Smooth muscle cell (in vitro differentiated cells): ENCODE measurements around the gene PCARE. TPM values are rescaled to one million over a fixed set of nuclear protein-coding genes. Genes with fewer than 3 reads are reported as not detected.
"Not testable (repeated sequence)": the region's sequence is repeated elsewhere in the genome, so short reads cannot be mapped to it uniquely, and the experiment has no call there.

ENCODE experiments used
- DNase-seq: peaks from one replicate; lab custom pipeline; 2025; ENCODE audit not compliant: unreplicated experiment; lab: John Stamatoyannopoulos, UW
- H2AFZ ChIP-seq: fragments of 200-600 bp; sonication (generic); 2 replicates; pipeline ENCODE4 v1.6.0; 2016; ENCODE audit warnings: antibody characterized with exemption, low read depth, mild to moderate bottlenecking
- H3F3A ChIP-seq: fragments of 200-600 bp; sonication (generic); 2 replicates; pipeline ENCODE4 v1.6.0; 2017; ENCODE audit warnings: antibody characterized with exemption, low read depth
- H3K27ac ChIP-seq: fragments of 200-600 bp; sonication (generic); 2 replicates; pipeline ENCODE4 v1.5.1; 2016; ENCODE audit warnings: low read depth, mild to moderate bottlenecking
- H3K27me3 ChIP-seq: fragments of 200-600 bp; sonication (generic); 2 replicates; pipeline ENCODE4 v1.6.1; 2016; ENCODE audit warnings: low read depth, mild to moderate bottlenecking
- H3K36me3 ChIP-seq: fragments of 200-600 bp; sonication (generic); 2 replicates; pipeline ENCODE4 v1.5.1; 2016; ENCODE audit warnings: low read depth
- H3K4me1 ChIP-seq: fragments of 200-600 bp; sonication (generic); 2 replicates; pipeline ENCODE4 v1.5.1; 2016; ENCODE audit warnings: low read depth
- H3K4me2 ChIP-seq: fragments of 200-600 bp; sonication (generic); 2 replicates; pipeline ENCODE4 v1.6.0; 2016; ENCODE audit warnings: mild to moderate bottlenecking
- H3K4me3 ChIP-seq: fragments of 200-600 bp; sonication (generic); 2 replicates; pipeline ENCODE4 v1.5.1; 2016; ENCODE audit warnings: mild to moderate bottlenecking
- H3K79me2 ChIP-seq: fragments of 200-600 bp; sonication (generic); 2 replicates; pipeline ENCODE4 v1.6.0; 2016; ENCODE audit warnings: low read depth, mild to moderate bottlenecking
- H3K9ac ChIP-seq: fragments of 200-600 bp; sonication (generic); 2 replicates; pipeline ENCODE4 v1.6.0; 2016; ENCODE audit warnings: low read depth
- H3K9me3 ChIP-seq: fragments of 200-600 bp; sonication (generic); replicated peaks from 2 replicates; pipeline ENCODE4 v1.5.1; 2016; ENCODE audit warnings: low read depth
- H4K20me1 ChIP-seq: fragments of 200-600 bp; sonication (generic); 2 replicates; pipeline ENCODE4 v1.6.0; 2016; ENCODE audit warnings: low read depth
- CTCF ChIP-seq: fragments of 200-600 bp; sonication (generic); IDR thresholded peaks from 2 replicates; pipeline ENCODE4 v1.5.1; 2017; ENCODE audit warnings: borderline replicate concordance, mild to moderate bottlenecking, antibody characterized with exemption; ENCODE audit not compliant: insufficient read depth, poor library complexity, severe bottlenecking
- WGBS: methylation state at CpG from one replicate; pipeline ENCODE4 v1.1.7; 2016; ENCODE audit warnings: low lambda C conversion rate; 5-methylcytosine and 5-hydroxymethylcytosine counted together
- polyA plus RNA-seq: library from polyadenylated mRNA; unstranded; fragments of >200 nt; fragmentation: Nextera tagmentation; extraction: Ambion mirVana; gene quantifications from 2 replicates; pipeline ENCODE4 v1.2.1, GENCODE V29; 2016
- total RNA-seq: library from RNA; depleted of rRNA; stranded (reverse); fragments of >200 nt; gene quantifications from 2 replicates; pipeline ENCODE4 v1.2.3, GENCODE V29; 2014

The PCARE gene
- total and polyA plus RNA-seq, 2 experiments from 2014 or later, result not detected

DNA sequence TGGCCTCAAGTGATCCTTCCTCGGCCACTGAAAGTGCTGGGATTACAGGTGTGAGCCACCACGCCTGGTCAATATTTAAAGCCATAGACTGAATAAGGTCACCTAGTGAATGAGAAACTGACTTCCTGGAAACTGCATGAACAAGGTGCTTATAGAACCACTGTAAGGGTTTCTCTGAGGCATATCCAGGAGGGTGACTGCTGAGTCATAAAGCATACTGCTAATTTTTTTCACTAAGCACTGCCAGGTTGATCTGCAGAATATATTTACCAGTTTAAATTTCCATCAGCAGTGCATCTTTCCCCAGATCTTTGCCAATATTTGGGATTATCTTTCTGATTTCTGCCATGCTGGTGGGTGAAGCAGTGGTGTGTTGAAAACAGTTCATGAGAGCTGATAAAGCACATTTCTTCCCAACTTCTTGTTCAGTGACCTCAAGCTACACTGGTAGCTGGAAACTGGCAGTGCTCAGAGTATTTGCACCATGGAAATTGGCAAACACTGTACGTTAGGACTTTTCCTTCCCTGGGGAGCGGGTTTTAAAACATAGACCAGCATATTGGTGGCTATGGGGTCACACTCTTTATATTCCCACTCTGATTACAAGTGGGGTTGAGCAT lies 36.7 kb upstream of the PCARE start:
- Histone ChIP-seq H3K27me3 (no peaks in the 10 kb centered on the region), H3K36me3 (no peaks in the 10 kb centered on the region), H3K79me2 (no peaks in the 10 kb centered on the region), H3K4me3 (no peak overlapping the region), H2AFZ (no peak overlapping the region), H3K9ac (no peak overlapping the region), H3F3A (peaks cover 22% of the 10 kb centered on the region), H3K4me1 (peaks cover 8% of the 10 kb centered on the region), H4K20me1 (no peaks in the 10 kb centered on the region), H3K4me2 (no peak overlapping the region), H3K27ac (peak overlapping the region; percentile 14), H3K9me3 (no peaks in the 10 kb centered on the region)
- DNase-seq, result no peak
- 92% methylated on average over 4 of the region's 4 CpGs for WGBS
- TF ChIP-seq CTCF, result no peak

- H3K27me3 ChIP-seq, result no peaks in the 10 kb centered on the region
- no peak overlapping the region for H3K4me2 ChIP-seq
- H3K4me3 ChIP-seq, result no peak overlapping the region
- H3K9ac ChIP-seq, result peak overlapping the region; percentile 73
- 100% methylated on average over 2 of the region's 2 CpGs for WGBS
- peaks cover 12% of the 10 kb centered on the region for H3F3A ChIP-seq
- no peaks in the 10 kb centered on the region for H3K36me3 ChIP-seq
- H4K20me1 ChIP-seq, result no peaks in the 10 kb centered on the region
- H3K79me2 ChIP-seq, result no peaks in the 10 kb centered on the region
- no peaks in the 10 kb centered on the region for H3K9me3 ChIP-seq
- no peak overlapping the region for H2AFZ ChIP-seq
- H3K4me1 ChIP-seq, result peaks cover 6% of the 10 kb centered on the region
- TF ChIP-seq CTCF, result no peak
- peak overlapping the region; percentile 94 for H3K27ac ChIP-seq
- no peak for DNase-seq
These were observed 34.9 kb upstream of the PCARE start for GRCh38 chr2:29109246-29109645.

DNA sequence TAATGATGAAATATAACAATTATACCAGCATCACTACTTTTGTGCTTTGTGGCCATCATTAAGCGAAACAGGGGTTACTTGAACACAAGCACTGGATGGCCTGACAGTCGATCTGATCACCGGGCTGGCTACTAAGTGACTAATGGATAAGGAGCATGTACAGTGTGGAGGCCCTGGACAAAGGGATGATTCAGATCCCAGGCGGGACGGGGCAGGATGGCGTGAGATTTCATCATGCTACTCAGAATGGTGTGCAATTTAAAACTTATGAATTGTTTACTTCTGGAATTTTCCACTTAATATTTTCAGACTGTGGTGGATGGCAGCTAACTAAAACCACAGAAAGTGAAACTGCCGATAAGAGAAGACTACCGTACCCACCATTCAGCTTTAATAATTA lies 33.9 kb upstream of the PCARE start:
- DNase-seq, result peak; percentile 23
- no peak overlapping the region for H3K4me3 ChIP-seq
- H3K9me3 ChIP-seq, result no peaks in the 10 kb centered on the region
- peak overlapping the region; percentile 94 for H3K27ac ChIP-seq
- 14% methylated on average over 8 of the region's 8 CpGs for WGBS
- no peaks in the 10 kb centered on the region for H3K79me2 ChIP-seq
- H3K9ac ChIP-seq, result peak overlapping the region; percentile 73
- H2AFZ ChIP-seq, result no peak overlapping the region
- H4K20me1 ChIP-seq, result no peaks in the 10 kb centered on the region
- no peaks in the 10 kb centered on the region for H3K36me3 ChIP-seq
- H3F3A ChIP-seq, result peaks cover 10% of the 10 kb centered on the region
- peaks cover 5% of the 10 kb centered on the region for H3K4me1 ChIP-seq
- peak overlapping the region; percentile 77 for H3K4me2 ChIP-seq
- TF ChIP-seq CTCF, result no peak
- H3K27me3 ChIP-seq, result no peaks in the 10 kb centered on the region

DNA sequence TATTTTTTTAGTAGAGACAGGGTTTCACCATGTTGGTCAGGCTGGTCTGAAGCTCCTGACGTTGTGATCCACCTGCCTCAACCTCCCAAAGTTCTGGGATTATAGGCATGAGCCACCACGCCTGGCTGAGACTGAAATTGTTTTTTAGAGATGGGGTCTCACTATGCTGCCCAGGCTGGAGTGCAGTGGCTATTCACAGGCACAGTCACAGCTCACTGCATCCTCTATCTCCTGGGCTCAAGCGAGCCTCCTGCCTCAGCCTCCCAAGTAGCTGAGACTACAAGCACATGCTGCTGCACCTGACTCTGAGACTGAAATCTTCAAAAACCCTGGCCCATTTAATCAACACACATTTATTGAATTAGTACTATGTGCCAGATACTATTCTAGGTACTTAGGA lies 33.2 kb upstream of the PCARE start:
- not testable (repeated sequence) for DNase-seq, H3K9me3 ChIP-seq, H3K4me3 ChIP-seq, H3K27me3 ChIP-seq, H2AFZ ChIP-seq, H3K4me1 ChIP-seq, H3K36me3 ChIP-seq, H4K20me1 ChIP-seq, H3K79me2 ChIP-seq
- peak overlapping the region; percentile 61 for H3K9ac ChIP-seq
- peak overlapping the region; percentile 77 for H3K4me2 ChIP-seq
- 99% methylated on average over 3 of the region's 3 CpGs for WGBS
- peaks cover 10% of the 10 kb centered on the region for H3F3A ChIP-seq
- H3K27ac ChIP-seq, result peak overlapping the region; percentile 94
